K562 (cell line): ENCODE data around the gene RPL11. TPM values are rescaled to one million over a fixed set of nuclear protein-coding genes. Genes with fewer than 3 reads are reported as not detected.

ENCODE experiments used
- ARID2 ChIP-seq: fragments of 450-650 bp; IDR thresholded peaks from 2 replicates; pipeline ENCODE4 v1.6.1; 2017; ENCODE audit warnings: antibody characterized with exemption, mild to moderate bottlenecking
- ETV1 ChIP-seq: fragments of 450-650 bp; conservative IDR thresholded peaks from 2 replicates; pipeline ENCODE4 v1.6.1; 2016; ENCODE audit warnings: missing genetic modification characterization, control low read depth, low read depth, missing compliant biosample characterization
- MYNN ChIP-seq, 2 experiments: sonication (generic); formaldehyde crosslinking in 1 of 2; IDR thresholded peaks; 2 replicates each; pipeline versions ENCODE4 v1.5.0 to v1.6.1; 2016 to 2020; ENCODE audit warnings: antibody characterized with exemption in 1 of 2, missing genetic modification reagents in 1 of 2
- NCOA6 ChIP-seq: fragments of 450-650 bp; IDR thresholded peaks from 2 replicates; pipeline ENCODE4 v1.6.1; 2017; ENCODE audit warnings: mild to moderate bottlenecking
- SETDB1 ChIP-seq: IDR thresholded peaks from one replicate; pipeline ENCODE4 v1.6.1; 2012; ENCODE audit warnings: low read length, control low read depth, inconsistent platforms
- TEAD4 ChIP-seq, 2 experiments: sonication (generic) in 1 of 2; formaldehyde crosslinking in 1 of 2; IDR thresholded peaks; 2 replicates each; pipeline versions ENCODE4 v1.6.1 to v1.8.0; 2012 to 2022; ENCODE audit warnings: borderline replicate concordance in 1 of 2, inconsistent platforms in 1 of 2, low read length in 1 of 2, mild to moderate bottlenecking in 1 of 2, missing genetic modification reagents in 1 of 2
- ZNF121 ChIP-seq: sonication (generic); formaldehyde crosslinking; conservative IDR thresholded peaks from 2 replicates; pipeline ENCODE4 v1.8.0; 2022; ENCODE audit warnings: missing genetic modification reagents
- ZNF707 ChIP-seq: fragments of 250-450 bp; sonication (Bioruptor Pico); conservative IDR thresholded peaks from 2 replicates; pipeline ENCODE4 v1.8.0; 2022; ENCODE audit warnings: inconsistent platforms, mild to moderate bottlenecking, moderate library complexity
- polyA plus RNA-seq, 8 experiments: library from polyadenylated mRNA; depleted of rRNA in 4 of 8; stranded (reverse) in 5 of 8; unstranded in 3 of 8; fragments of >200 nt; fragmentation: Nextera tagmentation in 2 of 8; fragmentation: Illumina TruSeq in 1 of 8; extraction: Ambion mirVana in 2 of 8; extraction: Trizol in 1 of 8; gene quantifications; 2 replicates each; pipeline versions ENCODE4 v1.2.1 to v1.2.3, GENCODE V29; 2011 to 2014; ENCODE audit warnings: inconsistent platforms in 1 of 8, missing spikeins in 1 of 8
- total RNA-seq, 7 experiments: library from RNA; depleted of rRNA in 6 of 7; stranded (reverse); fragments of >200 nt in 6 of 7; fragmentation: Illumina TruSeq in 2 of 7; extraction: Trizol in 2 of 7; gene quantifications; 2 replicates each; pipeline versions ENCODE4 v1.2.1 to v1.2.3, GENCODE V29; 2011 to 2021; ENCODE audit warnings: low replicate concordance in 1 of 7
- TF ChIP-seq, protein P1 (sequence below), 2 experiments: fragments of 450-650 bp in 1 of 2; sonication (generic) in 1 of 2; formaldehyde crosslinking; conservative IDR thresholded peaks; 2 replicates each; pipeline versions ENCODE4 v1.4.0 to v1.8.1; 2020 to 2022; ENCODE audit warnings: mild to moderate bottlenecking in 1 of 2, missing genetic modification reagents in 1 of 2
- TF ChIP-seq, protein P2 (sequence below): sonication (generic); formaldehyde crosslinking; IDR thresholded peaks from 2 replicates; pipeline ENCODE4 v1.8.1; 2023; ENCODE audit warnings: mild to moderate bottlenecking, missing genetic modification reagents
- TF ChIP-seq, protein P3 (sequence below), 2 experiments: IDR thresholded peaks; 2 replicates each; pipeline ENCODE4 v1.6.1; 2011; ENCODE audit warnings: borderline replicate concordance in 1 of 2, control low read depth in 1 of 2, low read depth in 1 of 2, low read length in 1 of 2, mild to moderate bottlenecking in 1 of 2, mixed read lengths in 1 of 2, moderate library complexity in 1 of 2; ENCODE audit not compliant: insufficient read depth in 1 of 2, insufficient read length in 1 of 2, poor library complexity in 1 of 2, severe bottlenecking in 1 of 2; ENCODE audit errors: extremely low read depth in 1 of 2
- TF ChIP-seq, protein P4 (sequence below): fragments of 450-650 bp; formaldehyde crosslinking; conservative IDR thresholded peaks from 2 replicates; pipeline ENCODE4 v1.4.0; 2022; ENCODE audit warnings: mild to moderate bottlenecking, missing genetic modification characterization
- TF ChIP-seq, protein P5 (sequence below): fragments of 450-650 bp; IDR thresholded peaks from 2 replicates; pipeline ENCODE4 v1.6.1; 2017; ENCODE audit warnings: antibody characterized with exemption, mild to moderate bottlenecking
- TF ChIP-seq, protein P6 (sequence below): fragments of 450-650 bp; IDR thresholded peaks from 2 replicates; pipeline ENCODE4 v1.6.1; 2016; ENCODE audit warnings: antibody characterized with exemption

Gene RPL11
- total and polyA plus RNA-seq, 9 of the 15 experiments (the other 6 are each of a cell fraction or from before 2014, with no cell fraction given), result 1,781 to 4,526 (median 3,111) TPM

DNA sequence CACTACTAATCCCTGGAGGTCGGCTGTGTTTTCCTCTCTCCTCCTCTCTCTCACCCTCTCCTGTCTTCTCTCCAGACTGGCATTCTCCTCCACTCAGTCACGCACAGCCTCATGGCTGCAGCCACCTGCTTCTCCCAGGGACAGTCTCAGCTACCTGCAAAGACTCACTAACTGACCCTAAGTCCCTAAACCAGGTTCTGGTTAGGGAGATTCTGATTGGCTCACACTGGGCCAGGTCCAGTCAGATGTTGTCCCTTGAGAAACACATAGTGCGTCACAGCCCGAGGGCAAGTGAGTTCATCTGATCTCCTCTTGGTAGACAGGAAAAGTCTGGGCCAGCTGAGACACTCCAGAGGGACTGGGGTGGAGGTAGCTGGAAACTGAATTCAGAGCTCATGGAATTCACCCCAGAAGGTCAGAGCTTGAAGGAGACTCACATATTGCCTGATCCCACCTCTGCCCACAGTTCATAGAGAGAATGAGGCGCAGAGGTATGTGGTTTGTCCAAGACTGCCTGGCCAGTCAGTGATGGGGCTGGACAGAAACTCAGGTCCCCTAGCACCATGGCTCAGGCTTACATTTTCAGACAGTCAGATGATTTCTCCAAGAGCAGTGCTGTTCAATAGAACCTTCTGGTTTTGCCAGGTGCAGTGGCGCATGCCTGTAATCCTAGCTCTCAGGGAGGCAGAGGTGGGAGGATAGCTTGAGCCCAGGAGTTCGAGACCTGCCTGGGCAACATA, 40.4 kb upstream of the RPL11 start (continued):
- TF ChIP-seq ZNF121 (CRISPR knock-in tag) (peak; percentile 76), TEAD4 (IDR thresholded peaks at IDR 0.05; ENCODE audit: low read length) (no peak), TEAD4 (CRISPR knock-in tag; IDR thresholded peaks at IDR 0.05; ENCODE audit: borderline replicate concordance) (no peak), MYNN (IDR thresholded peaks at IDR 0.05) (no peak), MYNN (CRISPR knock-in tag; IDR thresholded peaks at IDR 0.05) (no peak), ETV1 (peak; percentile 41), ARID2 (no peak), SETDB1 (no peak), ZNF707 (no peak), NCOA6 (no peak)
- TF ChIP-seq, protein P1, sequence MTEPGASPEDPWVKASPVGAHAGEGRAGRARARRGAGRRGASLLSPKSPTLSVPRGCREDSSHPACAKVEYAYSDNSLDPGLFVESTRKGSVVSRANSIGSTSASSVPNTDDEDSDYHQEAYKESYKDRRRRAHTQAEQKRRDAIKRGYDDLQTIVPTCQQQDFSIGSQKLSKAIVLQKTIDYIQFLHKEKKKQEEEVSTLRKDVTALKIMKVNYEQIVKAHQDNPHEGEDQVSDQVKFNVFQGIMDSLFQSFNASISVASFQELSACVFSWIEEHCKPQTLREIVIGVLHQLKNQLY (CRISPR knock-in tag; conservative IDR thresholded peaks at IDR 0.05), result no peak
- TF ChIP-seq, protein P2, sequence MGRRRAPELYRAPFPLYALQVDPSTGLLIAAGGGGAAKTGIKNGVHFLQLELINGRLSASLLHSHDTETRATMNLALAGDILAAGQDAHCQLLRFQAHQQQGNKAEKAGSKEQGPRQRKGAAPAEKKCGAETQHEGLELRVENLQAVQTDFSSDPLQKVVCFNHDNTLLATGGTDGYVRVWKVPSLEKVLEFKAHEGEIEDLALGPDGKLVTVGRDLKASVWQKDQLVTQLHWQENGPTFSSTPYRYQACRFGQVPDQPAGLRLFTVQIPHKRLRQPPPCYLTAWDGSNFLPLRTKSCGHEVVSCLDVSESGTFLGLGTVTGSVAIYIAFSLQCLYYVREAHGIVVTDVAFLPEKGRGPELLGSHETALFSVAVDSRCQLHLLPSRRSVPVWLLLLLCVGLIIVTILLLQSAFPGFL (CRISPR knock-in tag), result no peak
- TF ChIP-seq, protein P3, sequence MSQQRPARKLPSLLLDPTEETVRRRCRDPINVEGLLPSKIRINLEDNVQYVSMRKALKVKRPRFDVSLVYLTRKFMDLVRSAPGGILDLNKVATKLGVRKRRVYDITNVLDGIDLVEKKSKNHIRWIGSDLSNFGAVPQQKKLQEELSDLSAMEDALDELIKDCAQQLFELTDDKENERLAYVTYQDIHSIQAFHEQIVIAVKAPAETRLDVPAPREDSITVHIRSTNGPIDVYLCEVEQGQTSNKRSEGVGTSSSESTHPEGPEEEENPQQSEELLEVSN (IDR thresholded peaks at IDR 0.05; ENCODE audit: borderline replicate concordance in 1 of 2, extremely low read depth in 1 of 2, insufficient read depth in 1 of 2, insufficient read length in 1 of 2, low read depth in 1 of 2, low read length in 1 of 2, poor library complexity in 1 of 2, severe bottlenecking in 1 of 2), result no peak
- TF ChIP-seq, protein P4, sequence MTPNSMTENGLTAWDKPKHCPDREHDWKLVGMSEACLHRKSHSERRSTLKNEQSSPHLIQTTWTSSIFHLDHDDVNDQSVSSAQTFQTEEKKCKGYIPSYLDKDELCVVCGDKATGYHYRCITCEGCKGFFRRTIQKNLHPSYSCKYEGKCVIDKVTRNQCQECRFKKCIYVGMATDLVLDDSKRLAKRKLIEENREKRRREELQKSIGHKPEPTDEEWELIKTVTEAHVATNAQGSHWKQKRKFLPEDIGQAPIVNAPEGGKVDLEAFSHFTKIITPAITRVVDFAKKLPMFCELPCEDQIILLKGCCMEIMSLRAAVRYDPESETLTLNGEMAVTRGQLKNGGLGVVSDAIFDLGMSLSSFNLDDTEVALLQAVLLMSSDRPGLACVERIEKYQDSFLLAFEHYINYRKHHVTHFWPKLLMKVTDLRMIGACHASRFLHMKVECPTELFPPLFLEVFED, result no peak
- TF ChIP-seq, protein P5, sequence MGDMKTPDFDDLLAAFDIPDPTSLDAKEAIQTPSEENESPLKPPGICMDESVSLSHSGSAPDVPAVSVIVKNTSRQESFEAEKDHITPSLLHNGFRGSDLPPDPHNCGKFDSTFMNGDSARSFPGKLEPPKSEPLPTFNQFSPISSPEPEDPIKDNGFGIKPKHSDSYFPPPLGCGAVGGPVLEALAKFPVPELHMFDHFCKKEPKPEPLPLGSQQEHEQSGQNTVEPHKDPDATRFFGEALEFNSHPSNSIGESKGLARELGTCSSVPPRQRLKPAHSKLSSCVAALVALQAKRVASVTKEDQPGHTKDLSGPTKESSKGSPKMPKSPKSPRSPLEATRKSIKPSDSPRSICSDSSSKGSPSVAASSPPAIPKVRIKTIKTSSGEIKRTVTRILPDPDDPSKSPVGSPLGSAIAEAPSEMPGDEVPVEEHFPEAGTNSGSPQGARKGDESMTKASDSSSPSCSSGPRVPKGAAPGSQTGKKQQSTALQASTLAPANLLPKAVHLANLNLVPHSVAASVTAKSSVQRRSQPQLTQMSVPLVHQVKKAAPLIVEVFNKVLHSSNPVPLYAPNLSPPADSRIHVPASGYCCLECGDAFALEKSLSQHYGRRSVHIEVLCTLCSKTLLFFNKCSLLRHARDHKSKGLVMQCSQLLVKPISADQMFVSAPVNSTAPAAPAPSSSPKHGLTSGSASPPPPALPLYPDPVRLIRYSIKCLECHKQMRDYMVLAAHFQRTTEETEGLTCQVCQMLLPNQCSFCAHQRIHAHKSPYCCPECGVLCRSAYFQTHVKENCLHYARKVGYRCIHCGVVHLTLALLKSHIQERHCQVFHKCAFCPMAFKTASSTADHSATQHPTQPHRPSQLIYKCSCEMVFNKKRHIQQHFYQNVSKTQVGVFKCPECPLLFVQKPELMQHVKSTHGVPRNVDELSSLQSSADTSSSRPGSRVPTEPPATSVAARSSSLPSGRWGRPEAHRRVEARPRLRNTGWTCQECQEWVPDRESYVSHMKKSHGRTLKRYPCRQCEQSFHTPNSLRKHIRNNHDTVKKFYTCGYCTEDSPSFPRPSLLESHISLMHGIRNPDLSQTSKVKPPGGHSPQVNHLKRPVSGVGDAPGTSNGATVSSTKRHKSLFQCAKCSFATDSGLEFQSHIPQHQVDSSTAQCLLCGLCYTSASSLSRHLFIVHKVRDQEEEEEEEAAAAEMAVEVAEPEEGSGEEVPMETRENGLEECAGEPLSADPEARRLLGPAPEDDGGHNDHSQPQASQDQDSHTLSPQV, result no peak
- TF ChIP-seq, protein P6, sequence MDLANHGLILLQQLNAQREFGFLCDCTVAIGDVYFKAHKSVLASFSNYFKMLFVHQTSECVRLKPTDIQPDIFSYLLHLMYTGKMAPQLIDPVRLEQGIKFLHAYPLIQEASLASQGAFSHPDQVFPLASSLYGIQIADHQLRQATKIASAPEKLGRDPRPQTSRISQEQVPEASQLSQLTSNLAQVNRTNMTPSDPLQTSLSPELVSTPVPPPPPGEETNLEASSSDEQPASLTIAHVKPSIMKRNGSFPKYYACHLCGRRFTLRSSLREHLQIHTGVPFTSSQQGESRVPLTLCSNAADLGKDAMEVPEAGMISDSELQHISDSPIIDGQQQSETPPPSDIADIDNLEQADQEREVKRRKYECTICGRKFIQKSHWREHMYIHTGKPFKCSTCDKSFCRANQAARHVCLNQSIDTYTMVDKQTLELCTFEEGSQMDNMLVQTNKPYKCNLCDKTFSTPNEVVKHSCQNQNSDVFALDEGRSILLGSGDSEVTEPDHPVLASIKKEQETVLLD, result no peak
